HepG2 (cell line): ENCODE data around the gene BLOC1S1. TPM values are rescaled to one million over a fixed set of nuclear protein-coding genes. Genes with fewer than 3 reads are reported as not detected.

Experiments
- ARID3A ChIP-seq: IDR thresholded peaks from 2 replicates; pipeline ENCODE4 v1.6.1; 2012; ENCODE audit warnings: low read depth, low read length, improper control_type of control experiment
- ATF6 ChIP-seq: sonication (generic); formaldehyde crosslinking; conservative IDR thresholded peaks from 2 replicates; pipeline ENCODE4 v1.4.0; 2020; ENCODE audit warnings: missing genetic modification reagents
- CTCF ChIP-seq: sonication (generic); formaldehyde crosslinking; IDR thresholded peaks from 2 replicates; pipeline ENCODE4 v1.5.0; 2020; ENCODE audit warnings: mild to moderate bottlenecking, missing genetic modification reagents, moderate library complexity
- FOSL2 ChIP-seq: sonication (generic); formaldehyde crosslinking; IDR thresholded peaks from 2 replicates; pipeline ENCODE4 v1.4.0; 2020; ENCODE audit warnings: missing genetic modification reagents
- GTF3A ChIP-seq: sonication (generic); formaldehyde crosslinking; conservative IDR thresholded peaks from 2 replicates; pipeline ENCODE4 v1.4.0; 2020; ENCODE audit warnings: mild to moderate bottlenecking, missing genetic modification reagents
- ISL2 ChIP-seq: sonication (generic); formaldehyde crosslinking; IDR thresholded peaks from 2 replicates; pipeline ENCODE4 v1.5.0; 2020; ENCODE audit warnings: missing genetic modification reagents
- NR0B2 ChIP-seq: sonication (generic); formaldehyde crosslinking; IDR thresholded peaks from 2 replicates; pipeline ENCODE4 v1.4.0; 2020; ENCODE audit warnings: mild to moderate bottlenecking, missing genetic modification reagents
- PRDM10 ChIP-seq: sonication (generic); formaldehyde crosslinking; IDR thresholded peaks from 2 replicates; pipeline ENCODE4 v1.4.0; 2020; ENCODE audit warnings: low read depth, missing genetic modification reagents
- SP2 ChIP-seq: sonication (generic); formaldehyde crosslinking; IDR thresholded peaks from 2 replicates; pipeline ENCODE4 v1.5.1; 2020; ENCODE audit warnings: mild to moderate bottlenecking, missing genetic modification reagents
- STAT6 ChIP-seq: sonication (generic); formaldehyde crosslinking; IDR thresholded peaks from 2 replicates; pipeline ENCODE4 v1.4.0; 2020; ENCODE audit warnings: missing genetic modification reagents, mild to moderate bottlenecking, borderline replicate concordance
- ZNF225 ChIP-seq: sonication (generic); formaldehyde crosslinking; IDR thresholded peaks from 2 replicates; pipeline ENCODE4 v1.4.0; 2020; ENCODE audit warnings: mild to moderate bottlenecking, missing genetic modification reagents
- polyA plus RNA-seq, 8 experiments: library from polyadenylated mRNA; depleted of rRNA in 3 of 8; stranded (reverse) in 7 of 8; unstranded in 1 of 8; fragments of >200 nt; fragmentation: Illumina TruSeq in 4 of 8; extraction: Trizol in 4 of 8; gene quantifications; 2 replicates each; pipeline versions ENCODE4 v1.2.1 to v1.2.3, GENCODE V29; 2011 to 2016; ENCODE audit warnings: low read depth in 4 of 8, missing spikeins in 1 of 8, mixed read lengths in 1 of 8; ENCODE audit not compliant: insufficient read depth in 1 of 8
- total RNA-seq, 5 experiments: library from RNA; depleted of rRNA; stranded (reverse); fragments of >200 nt; fragmentation: Illumina TruSeq; extraction: Trizol; gene quantifications; 2 replicates each; pipeline ENCODE4 v1.2.3, GENCODE V29; 2016; ENCODE audit warnings: low read depth in 1 of 5

Gene BLOC1S1
- total and polyA plus RNA-seq, 2 of the 13 experiments (the other 11 are each of a cell fraction or from before 2014, with no cell fraction given), result 55.1 to 95.3 TPM

- peak; percentile 35; the same call in 1 of the 2 replicates for TF ChIP-seq PRDM10
- peak; percentile 28; the same call in 1 of the 2 replicates for TF ChIP-seq ATF6 (CRISPR knock-in tag)
- TF ChIP-seq ZNF225, result no peak
- TF ChIP-seq FOSL2, result peak; percentile 55
- no peak for TF ChIP-seq GTF3A
- TF ChIP-seq CTCF (CRISPR knock-in tag), result no peak
- TF ChIP-seq ARID3A, result no peak
- TF ChIP-seq ISL2 (CRISPR knock-in tag), result no peak
- no peak for TF ChIP-seq STAT6
- TF ChIP-seq SP2, result peak; percentile 67
- 0 out of 2 replicates have a peak, but pooled peaks have one; percentile 34 for TF ChIP-seq NR0B2 (CRISPR knock-in tag)
Observed at GRCh38 chr12:55715833-55716581, at the start of gene BLOC1S1 (continued).
